HepG2 (cell line): ENCODE results near the gene CADM4. TPM values are rescaled to one million over a fixed set of nuclear protein-coding genes. Genes with fewer than 3 reads are reported as not detected.

ENCODE experiments used
- BRCA1 ChIP-seq: sonication (generic); formaldehyde crosslinking; IDR thresholded peaks from 2 replicates; pipeline ENCODE4 v1.4.0; 2020; ENCODE audit warnings: missing genetic modification reagents
- MAZ ChIP-seq, 2 experiments: sonication (generic) in 1 of 2; formaldehyde crosslinking in 1 of 2; IDR thresholded peaks; 2 replicates each; pipeline versions ENCODE4 v1.5.0 to v1.6.1; 2012 to 2020; ENCODE audit warnings: low read depth in 2 of 2, mild to moderate bottlenecking in 2 of 2, borderline replicate concordance in 1 of 2, improper control_type of control experiment in 1 of 2, low read length in 1 of 2, missing genetic modification reagents in 1 of 2, moderate library complexity in 1 of 2
- MTA3 ChIP-seq: sonication (generic); formaldehyde crosslinking; IDR thresholded peaks from 2 replicates; pipeline ENCODE4 v1.4.0; 2020; ENCODE audit warnings: missing genetic modification reagents
- MXI1 ChIP-seq: IDR thresholded peaks from 3 replicates; pipeline ENCODE4 v1.6.1; 2012; ENCODE audit warnings: low read depth, low read length, inconsistent platforms, borderline replicate concordance
- NKX3-1 ChIP-seq: sonication (generic); formaldehyde crosslinking; IDR thresholded peaks from 2 replicates; pipeline ENCODE4 v1.5.0; 2020; ENCODE audit warnings: missing genetic modification reagents
- PCBP1 ChIP-seq: fragments of 200-400 bp; formaldehyde crosslinking; IDR thresholded peaks from 2 replicates; pipeline ENCODE4 v1.6.1; 2017; ENCODE audit warnings: mild to moderate bottlenecking, low read depth, low read length, borderline replicate concordance
- POLR2A ChIP-seq, 2 experiments: IDR thresholded peaks; 2 replicates each; pipeline ENCODE4 v1.6.1; 2011; ENCODE audit warnings: low read depth in 2 of 2, low read length in 2 of 2, mild to moderate bottlenecking in 1 of 2, moderate library complexity in 1 of 2; ENCODE audit not compliant: insufficient read depth in 1 of 2
- RBFOX2 ChIP-seq: fragments of 200-400 bp; formaldehyde crosslinking; IDR thresholded peaks from 2 replicates; pipeline ENCODE4 v1.6.1; 2017; ENCODE audit warnings: low read depth, mild to moderate bottlenecking, low read length
- REL ChIP-seq: sonication (generic); formaldehyde crosslinking; conservative IDR thresholded peaks from 2 replicates; pipeline ENCODE4 v1.8.0; 2022; ENCODE audit warnings: mild to moderate bottlenecking, missing genetic modification reagents, moderate library complexity
- ZNF407 ChIP-seq: sonication (generic); formaldehyde crosslinking; IDR thresholded peaks from one replicate; pipeline ENCODE4 v1.5.1; 2020; ENCODE audit warnings: mild to moderate bottlenecking, missing genetic modification reagents; ENCODE audit errors: not compliant biosample characterization
- ZNF484 ChIP-seq: sonication (generic); formaldehyde crosslinking; IDR thresholded peaks from 2 replicates; pipeline ENCODE4 v1.5.1; 2020; ENCODE audit warnings: mild to moderate bottlenecking, low read depth, missing genetic modification reagents, borderline replicate concordance
- ZNF563 ChIP-seq: sonication (generic); formaldehyde crosslinking; IDR thresholded peaks from 2 replicates; pipeline ENCODE4 v1.8.0; 2022; ENCODE audit warnings: mild to moderate bottlenecking, moderate library complexity, missing genetic modification reagents
- ZNF567 ChIP-seq: sonication (generic); formaldehyde crosslinking; IDR thresholded peaks from 2 replicates; pipeline ENCODE4 v1.8.1; 2023; ENCODE audit warnings: mild to moderate bottlenecking, missing genetic modification reagents, borderline replicate concordance
- ZNF629 ChIP-seq: sonication (generic); formaldehyde crosslinking; conservative IDR thresholded peaks from 2 replicates; pipeline ENCODE4 v1.5.0; 2020; ENCODE audit warnings: missing genetic modification reagents
- ZNF777 ChIP-seq: sonication (generic); formaldehyde crosslinking; IDR thresholded peaks from 2 replicates; pipeline ENCODE4 v1.4.0; 2020; ENCODE audit warnings: missing genetic modification reagents
- ZNF878 ChIP-seq: sonication (generic); formaldehyde crosslinking; IDR thresholded peaks from 2 replicates; pipeline ENCODE4 v1.8.1; 2023; ENCODE audit warnings: mild to moderate bottlenecking, missing genetic modification reagents, moderate library complexity
- polyA plus RNA-seq, 8 experiments: library from polyadenylated mRNA; depleted of rRNA in 3 of 8; stranded (reverse) in 7 of 8; unstranded in 1 of 8; fragments of >200 nt; fragmentation: Illumina TruSeq in 4 of 8; extraction: Trizol in 4 of 8; gene quantifications; 2 replicates each; pipeline versions ENCODE4 v1.2.1 to v1.2.3, GENCODE V29; 2011 to 2016; ENCODE audit warnings: low read depth in 4 of 8, missing spikeins in 1 of 8, mixed read lengths in 1 of 8; ENCODE audit not compliant: insufficient read depth in 1 of 8
- total RNA-seq, 5 experiments: library from RNA; depleted of rRNA; stranded (reverse); fragments of >200 nt; fragmentation: Illumina TruSeq; extraction: Trizol; gene quantifications; 2 replicates each; pipeline ENCODE4 v1.2.3, GENCODE V29; 2016; ENCODE audit warnings: low read depth in 1 of 5
- TF ChIP-seq, protein P1 (sequence below): fragments of 450-650 bp; IDR thresholded peaks from 2 replicates; pipeline ENCODE4 v1.6.1; 2016
- TF ChIP-seq, protein P2 (sequence below): sonication (generic); formaldehyde crosslinking; IDR thresholded peaks from 2 replicates; pipeline ENCODE4 v1.4.0; 2020; ENCODE audit warnings: missing genetic modification reagents

The CADM4 gene
- total and polyA plus RNA-seq, 2 of the 13 experiments (the other 11 are each of a cell fraction or from before 2014, with no cell fraction given): 8.5 to 16.0 TPM

DNA sequence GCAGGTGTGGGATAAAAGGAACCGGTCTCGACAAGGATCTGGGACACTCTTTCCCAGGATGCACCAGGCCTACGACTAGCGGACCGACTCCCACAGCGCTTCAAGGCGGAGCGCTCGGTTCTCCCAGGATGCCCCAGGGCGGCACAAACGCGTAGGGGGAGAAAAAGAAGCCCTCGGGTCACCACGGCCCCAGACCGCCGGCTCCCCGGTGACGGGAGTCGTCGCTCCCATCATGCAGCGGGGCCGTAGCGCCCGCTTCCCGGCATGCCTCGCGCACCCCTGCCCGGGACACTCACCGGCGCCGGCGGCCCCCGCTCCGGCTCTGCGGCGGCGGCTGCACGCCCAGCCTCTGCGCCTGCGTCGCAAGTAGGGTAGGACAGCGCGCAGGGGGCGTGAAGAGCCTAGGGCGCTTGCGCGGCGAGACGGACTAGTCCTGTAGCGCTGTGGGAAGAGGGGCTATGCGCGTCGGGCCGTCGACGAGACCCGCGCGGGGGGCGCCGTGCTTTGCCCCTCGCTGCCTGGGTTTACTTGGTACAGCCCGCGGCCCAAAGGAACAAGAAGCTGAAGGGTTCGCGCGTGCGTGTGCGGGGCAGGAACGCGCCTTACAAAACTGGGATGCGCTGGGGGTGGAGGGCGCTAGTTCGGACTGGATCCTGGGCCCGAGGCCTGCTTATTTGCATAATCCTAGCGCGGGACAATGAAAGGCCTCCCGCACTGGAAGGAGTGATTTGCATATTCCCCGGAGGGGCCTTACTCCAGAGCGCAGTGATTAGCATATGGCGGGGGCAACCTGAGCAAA, 20.2 kb downstream of the CADM4 start, which contains the start of gene ZNF428 (continued):
- TF ChIP-seq, protein P1, sequence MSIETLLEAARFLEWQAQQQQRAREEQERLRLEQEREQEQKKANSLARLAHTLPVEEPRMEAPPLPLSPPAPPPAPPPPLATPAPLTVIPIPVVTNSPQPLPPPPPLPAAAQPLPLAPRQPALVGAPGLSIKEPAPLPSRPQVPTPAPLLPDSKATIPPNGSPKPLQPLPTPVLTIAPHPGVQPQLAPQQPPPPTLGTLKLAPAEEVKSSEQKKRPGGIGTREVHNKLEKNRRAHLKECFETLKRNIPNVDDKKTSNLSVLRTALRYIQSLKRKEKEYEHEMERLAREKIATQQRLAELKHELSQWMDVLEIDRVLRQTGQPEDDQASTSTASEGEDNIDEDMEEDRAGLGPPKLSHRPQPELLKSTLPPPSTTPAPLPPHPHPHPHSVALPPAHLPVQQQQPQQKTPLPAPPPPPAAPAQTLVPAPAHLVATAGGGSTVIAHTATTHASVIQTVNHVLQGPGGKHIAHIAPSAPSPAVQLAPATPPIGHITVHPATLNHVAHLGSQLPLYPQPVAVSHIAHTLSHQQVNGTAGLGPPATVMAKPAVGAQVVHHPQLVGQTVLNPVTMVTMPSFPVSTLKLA: no peak
- TF ChIP-seq POLR2A (IDR thresholded peaks at IDR 0.05; ENCODE audit: insufficient read depth in 1 of 2, low read depth in 2 of 2, low read length in 2 of 2) (peak; percentile 78 to 80), ZNF407 (CRISPR knock-in tag) (no peak), REL (CRISPR knock-in tag) (peak; percentile 94), MTA3 (no peak), ZNF567 (CRISPR knock-in tag) (peak; percentile 93), ZNF484 (CRISPR knock-in tag) (no peak), MAZ (IDR thresholded peaks at IDR 0.05; ENCODE audit: borderline replicate concordance, low read depth, low read length) (peak; percentile 80), MAZ (CRISPR knock-in tag; IDR thresholded peaks at IDR 0.05; ENCODE audit: low read depth) (peak; percentile 97), BRCA1 (CRISPR knock-in tag) (peak; percentile 72), ZNF629 (CRISPR knock-in tag) (peak; percentile 33; the same call in 1 of the 2 replicates), RBFOX2 (peak; percentile 99), ZNF878 (peak; percentile 76; the same call in 1 of the 2 replicates), MXI1 (peak; percentile 61; the same call in 1 of the 3 replicates), ZNF563 (CRISPR knock-in tag) (peak; percentile 84), PCBP1 (no peak), ZNF777 (CRISPR knock-in tag) (peak; percentile 89), NKX3-1 (0 out of 2 replicates have a peak, but pooled peaks have one; percentile 12)
- TF ChIP-seq, protein P2, sequence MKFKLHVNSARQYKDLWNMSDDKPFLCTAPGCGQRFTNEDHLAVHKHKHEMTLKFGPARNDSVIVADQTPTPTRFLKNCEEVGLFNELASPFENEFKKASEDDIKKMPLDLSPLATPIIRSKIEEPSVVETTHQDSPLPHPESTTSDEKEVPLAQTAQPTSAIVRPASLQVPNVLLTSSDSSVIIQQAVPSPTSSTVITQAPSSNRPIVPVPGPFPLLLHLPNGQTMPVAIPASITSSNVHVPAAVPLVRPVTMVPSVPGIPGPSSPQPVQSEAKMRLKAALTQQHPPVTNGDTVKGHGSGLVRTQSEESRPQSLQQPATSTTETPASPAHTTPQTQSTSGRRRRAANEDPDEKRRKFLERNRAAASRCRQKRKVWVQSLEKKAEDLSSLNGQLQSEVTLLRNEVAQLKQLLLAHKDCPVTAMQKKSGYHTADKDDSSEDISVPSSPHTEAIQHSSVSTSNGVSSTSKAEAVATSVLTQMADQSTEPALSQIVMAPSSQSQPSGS (CRISPR knock-in tag): peak; percentile 38; the same call in 1 of the 2 replicates
